Nephron progenitor cell (in vitro differentiated cells): ENCODE data around the gene CASQ2.

Source experiments
- DNase-seq: peaks from one replicate; pipeline ENCODE4 v3.0.0; 2021
- H3K27ac Mint-ChIP-seq: 2 replicates; pipeline ENCODE4 v1.8.0; 2021; ENCODE audit warnings: mild to moderate bottlenecking, moderate library complexity, mixed read lengths
- H3K27me3 Mint-ChIP-seq: 2 replicates; pipeline ENCODE4 v1.8.0; 2021; ENCODE audit warnings: mild to moderate bottlenecking, low read depth, mixed read lengths; ENCODE audit not compliant: poor library complexity
- H3K36me3 Mint-ChIP-seq: 2 replicates; pipeline ENCODE4 v1.8.0; 2021; ENCODE audit warnings: low read depth, mixed read lengths
- H3K4me1 Mint-ChIP-seq: 2 replicates; pipeline ENCODE4 v1.8.0; 2021; ENCODE audit warnings: mixed read lengths
- H3K4me3 Mint-ChIP-seq: 2 replicates; pipeline ENCODE4 v1.8.0; 2021; ENCODE audit warnings: mild to moderate bottlenecking, moderate library complexity, mixed read lengths
- H3K9me3 Mint-ChIP-seq: 2 replicates; pipeline ENCODE4 v1.8.0; 2021; ENCODE audit warnings: mild to moderate bottlenecking, moderate library complexity, mixed read lengths
- TF ChIP-seq, protein P1 (sequence below): fragments of 200-600 bp; sonication (generic); IDR thresholded peaks from 2 replicates; pipeline ENCODE4 v1.5.0; 2021; ENCODE audit warnings: antibody characterized with exemption

Gene CASQ2

DNA sequence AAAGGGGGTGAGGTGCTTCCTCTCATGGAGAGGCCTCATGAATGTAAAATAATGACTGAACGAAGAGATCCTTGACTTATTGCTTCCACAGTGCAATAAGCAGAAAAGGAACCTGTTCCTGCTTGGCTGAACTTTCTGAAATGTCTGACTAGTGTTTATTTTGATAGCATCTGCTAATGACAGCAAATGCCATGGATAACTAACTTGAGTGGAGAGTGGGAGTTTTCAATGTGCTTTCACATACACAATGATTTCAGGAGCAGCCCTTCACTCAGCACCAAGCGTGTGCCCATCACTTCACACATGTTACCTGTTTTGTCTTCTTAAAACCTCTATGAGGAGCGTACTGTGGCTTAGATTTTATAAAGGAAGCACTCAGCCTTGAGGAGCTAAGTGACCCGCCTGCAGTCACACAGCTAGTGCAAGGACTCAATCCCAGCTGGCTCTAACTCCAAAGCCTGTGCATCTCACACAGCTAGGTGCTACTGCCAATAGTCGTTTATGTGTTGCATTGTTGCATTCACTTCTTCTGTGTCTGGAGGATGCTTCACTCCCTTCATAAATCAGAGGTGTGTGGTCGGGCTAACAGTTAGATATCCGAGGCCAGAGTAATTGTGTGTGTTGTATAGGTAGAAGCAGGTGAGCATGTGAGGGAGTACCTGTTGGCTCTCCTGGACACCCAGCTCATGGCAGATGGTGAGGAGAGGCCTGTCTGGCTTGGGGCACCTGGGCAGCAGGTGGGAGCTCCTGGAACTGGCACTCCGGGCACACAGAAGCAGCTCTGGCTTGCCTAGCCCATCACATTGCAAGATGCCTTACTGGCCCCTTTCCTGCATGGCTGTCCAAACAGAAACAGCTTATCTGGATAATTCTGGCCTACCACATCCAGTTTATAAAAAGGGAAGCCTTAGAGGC, 12.8 kb downstream of the CASQ2 start:
- Mint-ChIP-seq H3K27ac (peak overlapping the region; percentile 95), H3K9me3 (peaks cover 16% of the 10 kb centered on the region), H3K36me3 (no peaks in the 10 kb centered on the region), H3K27me3 (peaks cover 3% of the 10 kb centered on the region), H3K4me1 (peaks cover 44% of the 10 kb centered on the region), H3K4me3 (no peak overlapping the region)
- TF ChIP-seq, protein P1, sequence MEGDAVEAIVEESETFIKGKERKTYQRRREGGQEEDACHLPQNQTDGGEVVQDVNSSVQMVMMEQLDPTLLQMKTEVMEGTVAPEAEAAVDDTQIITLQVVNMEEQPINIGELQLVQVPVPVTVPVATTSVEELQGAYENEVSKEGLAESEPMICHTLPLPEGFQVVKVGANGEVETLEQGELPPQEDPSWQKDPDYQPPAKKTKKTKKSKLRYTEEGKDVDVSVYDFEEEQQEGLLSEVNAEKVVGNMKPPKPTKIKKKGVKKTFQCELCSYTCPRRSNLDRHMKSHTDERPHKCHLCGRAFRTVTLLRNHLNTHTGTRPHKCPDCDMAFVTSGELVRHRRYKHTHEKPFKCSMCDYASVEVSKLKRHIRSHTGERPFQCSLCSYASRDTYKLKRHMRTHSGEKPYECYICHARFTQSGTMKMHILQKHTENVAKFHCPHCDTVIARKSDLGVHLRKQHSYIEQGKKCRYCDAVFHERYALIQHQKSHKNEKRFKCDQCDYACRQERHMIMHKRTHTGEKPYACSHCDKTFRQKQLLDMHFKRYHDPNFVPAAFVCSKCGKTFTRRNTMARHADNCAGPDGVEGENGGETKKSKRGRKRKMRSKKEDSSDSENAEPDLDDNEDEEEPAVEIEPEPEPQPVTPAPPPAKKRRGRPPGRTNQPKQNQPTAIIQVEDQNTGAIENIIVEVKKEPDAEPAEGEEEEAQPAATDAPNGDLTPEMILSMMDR: no peak
- DNase-seq: no peak

GRCh38 chr1:115753830-115754229, 14.7 kb downstream of the CASQ2 start:
- TF ChIP-seq, protein P1: no peak
- no peak for DNase-seq
- H3K9me3 Mint-ChIP-seq: peaks cover 7% of the 10 kb centered on the region
- peak overlapping the region; percentile 88 for H3K27ac Mint-ChIP-seq
- H3K27me3 Mint-ChIP-seq: peaks cover 3% of the 10 kb centered on the region
- H3K4me1 Mint-ChIP-seq: peaks cover 44% of the 10 kb centered on the region
- no peaks in the 10 kb centered on the region for H3K36me3 Mint-ChIP-seq
- H3K4me3 Mint-ChIP-seq: peak overlapping the region; percentile 5

- DNase-seq: no peak
- TF ChIP-seq, protein P1: no peak
- peaks cover 3% of the 10 kb centered on the region for H3K27me3 Mint-ChIP-seq
- H3K4me1 Mint-ChIP-seq: peaks cover 49% of the 10 kb centered on the region
- no peak overlapping the region for H3K4me3 Mint-ChIP-seq
- peaks cover 3% of the 10 kb centered on the region for H3K9me3 Mint-ChIP-seq
- H3K27ac Mint-ChIP-seq: peak overlapping the region; percentile 88
- H3K36me3 Mint-ChIP-seq: no peaks in the 10 kb centered on the region
These were observed 15.2 kb downstream of the CASQ2 start for GRCh38 chr1:115753361-115753760.

- DNase-seq: no peak
- H3K9me3 Mint-ChIP-seq: peaks cover 16% of the 10 kb centered on the region
- H3K27me3 Mint-ChIP-seq: peaks cover 2% of the 10 kb centered on the region
- H3K36me3 Mint-ChIP-seq: peaks cover 8% of the 10 kb centered on the region
- H3K4me3 Mint-ChIP-seq: no peak overlapping the region
- peaks cover 31% of the 10 kb centered on the region for H3K4me1 Mint-ChIP-seq
- H3K27ac Mint-ChIP-seq: peak overlapping the region; percentile 74
- TF ChIP-seq, protein P1: no peak
These were observed 19.9 kb downstream of the CASQ2 start for GRCh38 chr1:115748401-115749150.

GRCh38 chr1:115746021-115746690, 22.4 kb downstream of the CASQ2 start:
- Mint-ChIP-seq H3K36me3 (peaks cover 8% of the 10 kb centered on the region), H3K4me1 (peaks cover 12% of the 10 kb centered on the region), H3K27me3 (no peaks in the 10 kb centered on the region), H3K4me3 (no peak overlapping the region), H3K9me3 (peaks cover 14% of the 10 kb centered on the region), H3K27ac (no peak overlapping the region)
- DNase-seq: no peak
- TF ChIP-seq, protein P1: no peak
